Tibial nerve (tissue), 4 donors: ENCODE measurements around the gene NEMP1. TPM values are rescaled to one million over a fixed set of nuclear protein-coding genes. Genes with fewer than 3 reads are reported as not detected.
"Not testable (repeated sequence)": the region's sequence is repeated elsewhere in the genome, so short reads cannot be mapped to it uniquely, and the experiment has no call there.

Experiments used
- DNase-seq, 2 donors: peaks; one replicate each; pipeline ENCODE4 v3.0.0-alpha.2; 2019; ENCODE audit warnings: low spot score in 2 of 2
- H3K27ac ChIP-seq, 4 donors: fragments of 200-600 bp; sonication (generic) in 3 of 4; one replicate each; pipeline ENCODE4 v1.5.1; 2017 to 2019; ENCODE audit warnings: mild to moderate bottlenecking in 1 of 4
- H3K27me3 ChIP-seq, 2 donors: fragments of 200-600 bp; sonication (generic) in 1 of 2; one replicate each; pipeline versions ENCODE4 v1.5.1 to v1.6.0; 2017 to 2019
- H3K36me3 ChIP-seq, 3 donors: fragments of 200-600 bp; sonication (generic); one replicate each; pipeline ENCODE4 v1.5.1; 2018 to 2019
- H3K4me1 ChIP-seq, 4 donors: fragments of 200-600 bp; sonication (generic) in 3 of 4; one replicate each; pipeline ENCODE4 v1.5.1; 2017 to 2019
- H3K4me3 ChIP-seq, 4 donors: fragments of 200-600 bp; sonication (generic) in 3 of 4; one replicate each; pipeline ENCODE4 v1.5.1; 2017 to 2019; ENCODE audit warnings: mild to moderate bottlenecking in 1 of 4, moderate library complexity in 1 of 4
- H3K9me3 ChIP-seq, 4 donors: fragments of 200-600 bp; sonication (generic) in 3 of 4; one replicate each; pipeline ENCODE4 v1.5.1; 2017 to 2019
- EP300 ChIP-seq, 2 donors: sonication (generic); formaldehyde crosslinking; IDR thresholded peaks; one replicate each; pipeline ENCODE4 v1.6.1; 2017; ENCODE audit warnings: antibody characterized with exemption in 2 of 2, mild to moderate bottlenecking in 1 of 2
- POLR2A ChIP-seq, 2 donors: fragments of 450-650 bp; IDR thresholded peaks; one replicate each; pipeline ENCODE4 v1.6.1; 2017; ENCODE audit warnings: antibody characterized with exemption in 2 of 2, mild to moderate bottlenecking in 2 of 2, moderate library complexity in 2 of 2
- WGBS, 2 donors: methylation state at CpG; one replicate each; pipeline ENCODE4 v1.1.5; 2018; 5-methylcytosine and 5-hydroxymethylcytosine counted together
- total RNA-seq, 4 donors: library from RNA; depleted of rRNA; stranded (reverse); fragments of >200 nt; gene quantifications; one replicate each; pipeline ENCODE4 v1.1.0, GENCODE V29; 2016
- TF ChIP-seq, protein P1 (sequence below), 5 experiments: fragments of 200-600 bp in 3 of 5; fragments of 450-650 bp in 2 of 5; sonication (generic) in 3 of 5; IDR thresholded peaks; one replicate each; pipeline ENCODE4 v1.5.1; 2016 to 2019; ENCODE audit warnings: antibody characterized with exemption in 5 of 5, mild to moderate bottlenecking in 3 of 5, moderate library complexity in 2 of 5

The NEMP1 gene
- total RNA-seq, 4 donors from 2014 or later = 4.8 to 10.2 (median 6.6) TPM

DNA sequence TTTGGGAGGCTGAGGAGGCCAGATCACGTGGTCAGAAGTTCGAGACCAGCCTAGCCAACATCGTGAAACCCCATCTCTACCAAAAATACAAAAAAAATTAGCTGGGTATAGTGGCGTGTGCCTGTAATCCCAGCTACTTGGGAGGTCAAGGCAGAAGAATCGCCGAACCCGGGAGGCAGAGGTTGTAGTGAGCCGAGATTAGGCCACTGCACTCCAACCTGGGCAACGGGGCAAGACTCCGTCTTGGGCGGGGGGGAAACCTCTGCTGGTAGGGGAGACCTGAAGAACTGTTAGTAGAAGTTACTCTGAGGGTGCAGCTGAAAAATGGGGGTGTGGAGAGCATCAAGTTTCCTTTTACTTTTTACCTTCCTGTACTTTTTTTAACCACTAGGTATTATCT lies 47.5 kb upstream of the NEMP1 start:
- H3K4me3 ChIP-seq = no peak overlapping the region
- peak overlapping the region in 1 of 4 donors; percentile 97 for H3K27ac ChIP-seq
- H3K36me3 ChIP-seq = no peaks in the 10 kb centered on the region
- TF ChIP-seq, protein P1, sequence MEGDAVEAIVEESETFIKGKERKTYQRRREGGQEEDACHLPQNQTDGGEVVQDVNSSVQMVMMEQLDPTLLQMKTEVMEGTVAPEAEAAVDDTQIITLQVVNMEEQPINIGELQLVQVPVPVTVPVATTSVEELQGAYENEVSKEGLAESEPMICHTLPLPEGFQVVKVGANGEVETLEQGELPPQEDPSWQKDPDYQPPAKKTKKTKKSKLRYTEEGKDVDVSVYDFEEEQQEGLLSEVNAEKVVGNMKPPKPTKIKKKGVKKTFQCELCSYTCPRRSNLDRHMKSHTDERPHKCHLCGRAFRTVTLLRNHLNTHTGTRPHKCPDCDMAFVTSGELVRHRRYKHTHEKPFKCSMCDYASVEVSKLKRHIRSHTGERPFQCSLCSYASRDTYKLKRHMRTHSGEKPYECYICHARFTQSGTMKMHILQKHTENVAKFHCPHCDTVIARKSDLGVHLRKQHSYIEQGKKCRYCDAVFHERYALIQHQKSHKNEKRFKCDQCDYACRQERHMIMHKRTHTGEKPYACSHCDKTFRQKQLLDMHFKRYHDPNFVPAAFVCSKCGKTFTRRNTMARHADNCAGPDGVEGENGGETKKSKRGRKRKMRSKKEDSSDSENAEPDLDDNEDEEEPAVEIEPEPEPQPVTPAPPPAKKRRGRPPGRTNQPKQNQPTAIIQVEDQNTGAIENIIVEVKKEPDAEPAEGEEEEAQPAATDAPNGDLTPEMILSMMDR (IDR thresholded peaks at IDR 0.05) = no peak
- no peak for TF ChIP-seq EP300 (IDR thresholded peaks at IDR 0.05)
- TF ChIP-seq POLR2A (IDR thresholded peaks at IDR 0.05) = no peak
- peaks cover 0 to 26% (median 6%) of the 10 kb centered on the region in 4 donors for H3K4me1 ChIP-seq
- no peaks in the 10 kb centered on the region for H3K9me3 ChIP-seq
- no peaks in the 10 kb centered on the region for H3K27me3 ChIP-seq
- DNase-seq = no peak
- WGBS, 2 donors = 89 to 93% methylated on average over 11 of the region's 11 CpGs

DNA sequence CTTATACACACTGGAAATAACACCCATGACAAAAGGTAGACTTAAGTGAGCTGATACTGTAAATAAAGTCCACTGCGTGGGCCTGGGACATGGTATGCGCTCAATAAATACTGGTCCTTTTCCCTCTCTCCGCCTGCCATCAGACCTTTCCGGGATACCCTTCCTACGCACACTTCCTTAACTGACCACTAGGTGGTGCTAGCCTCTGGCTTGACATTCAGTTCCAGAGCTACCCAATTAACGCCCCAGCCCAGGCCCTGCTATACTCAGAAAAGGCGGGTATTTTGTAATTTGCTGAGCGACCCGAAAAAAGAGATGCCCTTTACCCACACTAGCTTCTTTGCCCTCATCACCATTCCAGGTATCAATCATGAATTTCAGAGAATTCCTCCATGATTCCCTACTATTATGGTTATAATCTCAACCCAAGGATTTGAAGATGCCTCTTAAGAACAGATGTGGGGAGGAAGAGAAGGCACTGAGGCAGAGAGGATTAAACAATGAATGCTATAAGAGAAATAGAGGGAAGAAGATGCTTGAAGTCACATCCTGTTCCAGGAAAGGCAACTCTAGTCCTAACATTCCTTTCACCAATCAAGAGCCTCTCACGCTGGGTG lies 45.8 kb upstream of the NEMP1 start:
- Histone ChIP-seq H3K4me1 (peaks cover 0 to 10% (median 3%) of the 10 kb centered on the region in 4 donors), H3K4me3 (no peak overlapping the region), H3K27ac (no peak overlapping the region), H3K36me3 (no peaks in the 10 kb centered on the region), H3K27me3 (no peaks in the 10 kb centered on the region), H3K9me3 (no peaks in the 10 kb centered on the region)
- peak; percentile 75 to 93 for DNase-seq
- TF ChIP-seq, protein P1 (IDR thresholded peaks at IDR 0.05) = peak; percentile 93 to 98 (median 95)
- TF ChIP-seq POLR2A (IDR thresholded peaks at IDR 0.05) = no peak
- peak in 1 of 2 donors; percentile 43 for TF ChIP-seq EP300 (IDR thresholded peaks at IDR 0.05)
- 13 to 15% methylated on average over 10 of the region's 10 CpGs for WGBS, 2 donors

DNA sequence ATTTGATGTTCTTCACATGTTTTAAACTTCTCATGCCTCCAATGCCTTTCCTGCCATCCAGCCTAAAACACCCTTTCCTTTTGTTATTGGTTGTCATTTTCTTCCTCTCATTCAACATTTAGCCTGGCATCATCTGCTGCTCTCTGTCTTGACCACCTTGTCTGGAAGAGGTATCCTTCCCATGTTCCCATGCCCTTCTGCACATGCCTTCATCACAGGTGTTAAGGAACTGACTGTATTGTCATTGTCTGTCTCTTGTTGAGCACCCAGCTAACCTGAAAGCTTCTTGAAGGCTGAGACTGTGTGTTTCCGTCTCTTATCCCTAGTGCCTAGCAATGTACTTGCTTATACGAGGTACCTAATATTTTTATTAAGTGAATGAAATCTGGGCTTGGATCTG lies 45.2 kb upstream of the NEMP1 start:
- H3K36me3 ChIP-seq = no peaks in the 10 kb centered on the region
- peaks cover 0 to 13% (median 4%) of the 10 kb centered on the region in 4 donors for H3K4me1 ChIP-seq
- H3K4me3 ChIP-seq = no peak overlapping the region
- DNase-seq = no peak
- H3K27me3 ChIP-seq = no peaks in the 10 kb centered on the region
- no peak for TF ChIP-seq EP300 (IDR thresholded peaks at IDR 0.05)
- TF ChIP-seq, protein P1 (IDR thresholded peaks at IDR 0.05) = no peak
- TF ChIP-seq POLR2A (IDR thresholded peaks at IDR 0.05) = no peak
- H3K9me3 ChIP-seq = no peaks in the 10 kb centered on the region
- 46 to 49% methylated on average over 2 of the region's 2 CpGs for WGBS, 2 donors
- no peak overlapping the region for H3K27ac ChIP-seq

DNA sequence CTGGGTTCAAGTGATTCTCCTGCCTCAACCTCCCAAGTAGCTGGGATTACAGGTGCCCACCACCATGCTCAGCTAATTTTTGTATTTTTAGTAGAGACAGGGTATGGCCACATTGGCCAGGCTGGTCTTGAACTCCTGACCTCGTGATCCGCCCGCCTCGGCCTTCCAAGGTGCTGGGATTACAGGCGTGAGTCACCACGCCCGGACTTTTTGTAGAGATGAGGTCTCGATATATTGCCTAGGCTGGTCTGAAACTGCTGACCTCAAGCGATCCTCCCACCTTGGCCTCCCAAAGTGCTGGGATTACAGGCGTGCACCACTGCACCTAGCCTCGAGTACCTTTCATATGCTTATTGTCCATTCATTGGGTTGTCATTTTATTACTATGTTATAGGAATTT lies 42.1 kb upstream of the NEMP1 start:
- not testable (repeated sequence) for H3K27me3 ChIP-seq, H3K9me3 ChIP-seq, H3K36me3 ChIP-seq, H3K4me1 ChIP-seq, H3K4me3 ChIP-seq, DNase-seq, H3K27ac ChIP-seq
- WGBS, 2 donors = 90 to 95% methylated on average over 11 of the region's 11 CpGs

DNA sequence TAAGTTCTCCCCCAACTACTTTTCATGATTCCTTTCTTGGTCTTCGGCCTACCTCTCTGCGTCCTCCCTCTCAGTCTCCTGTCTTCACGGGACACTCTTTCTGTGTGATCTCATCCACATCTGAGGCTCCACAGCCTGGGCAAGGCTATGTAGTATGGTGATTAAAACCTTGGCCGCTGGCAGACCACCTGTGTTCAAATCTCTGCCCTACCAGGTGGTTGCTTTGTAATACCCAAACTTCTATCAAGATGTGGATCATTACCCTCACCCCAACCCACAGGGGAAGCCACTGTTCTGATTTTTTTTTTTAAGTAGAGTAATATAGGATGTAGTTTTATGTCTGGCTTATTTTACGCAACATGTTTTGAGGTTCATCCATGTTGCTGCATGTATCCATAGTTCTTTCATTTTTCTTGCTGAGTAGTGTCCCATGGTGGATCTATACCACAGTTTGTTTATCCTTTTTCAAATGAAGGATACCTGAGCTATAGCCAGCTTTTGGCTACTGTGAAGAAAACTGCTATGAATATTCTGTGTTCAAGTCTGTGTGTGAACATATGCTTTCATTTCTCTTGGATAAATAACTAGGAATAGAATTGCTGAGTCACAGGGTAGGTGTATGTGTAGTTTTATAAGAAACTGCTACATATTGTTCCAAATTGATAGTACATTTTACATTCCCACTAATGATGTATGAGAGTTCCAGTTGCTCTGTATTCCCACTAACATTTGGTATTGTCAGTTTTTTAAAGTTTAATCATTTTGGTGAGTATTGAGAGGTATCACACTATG lies 40.9 kb upstream of the NEMP1 start:
- Histone ChIP-seq H3K36me3 (no peaks in the 10 kb centered on the region), H3K9me3 (no peaks in the 10 kb centered on the region), H3K27me3 (no peaks in the 10 kb centered on the region), H3K27ac (peak overlapping the region in 2 of 4 donors; percentile 27 to 66), H3K4me3 (no peak overlapping the region), H3K4me1 (peaks cover 0 to 9% (median 5%) of the 10 kb centered on the region in 4 donors)
- 89% methylated on average over 5 of the region's 5 CpGs for WGBS, 2 donors
- TF ChIP-seq POLR2A (IDR thresholded peaks at IDR 0.05) (no peak), EP300 (IDR thresholded peaks at IDR 0.05) (no peak)
- TF ChIP-seq, protein P1 (IDR thresholded peaks at IDR 0.05) = no peak
- no peak for DNase-seq
